Neural progenitor cell (in vitro differentiated cells): ENCODE measurements around the gene FOXJ3. TPM values are rescaled to one million over a fixed set of nuclear protein-coding genes. Genes with fewer than 3 reads are reported as not detected.

Experiments used
- DNase-seq: peaks from one replicate; pipeline ENCODE4 v3.0.0-alpha.2; 2016; ENCODE audit warnings: low spot score
- H2AFZ ChIP-seq: fragments of 200-600 bp; sonication (generic); replicated peaks from 2 replicates; pipeline ENCODE4 v1.6.1; 2016; ENCODE audit warnings: antibody characterized with exemption
- H3F3A ChIP-seq: fragments of 200-600 bp; sonication (generic); 2 replicates; pipeline ENCODE4 v1.6.1; 2016; ENCODE audit warnings: antibody characterized with exemption, low read depth
- H3K27ac ChIP-seq: fragments of 200-600 bp; sonication (generic); 2 replicates; pipeline ENCODE4 v1.5.1; 2016; ENCODE audit warnings: mild to moderate bottlenecking
- H3K27me3 ChIP-seq: fragments of 200-600 bp; sonication (generic); 2 replicates; pipeline ENCODE4 v1.6.1; 2016; ENCODE audit warnings: mild to moderate bottlenecking, moderate library complexity
- H3K36me3 ChIP-seq: fragments of 200-600 bp; sonication (generic); 2 replicates; pipeline ENCODE4 v1.5.1; 2016
- H3K4me1 ChIP-seq: fragments of 200-600 bp; sonication (generic); 2 replicates; pipeline ENCODE4 v1.6.1; 2016; ENCODE audit warnings: mixed run types
- H3K4me2 ChIP-seq: fragments of 200-600 bp; sonication (generic); 2 replicates; pipeline ENCODE4 v1.6.1; 2016
- H3K4me3 ChIP-seq: fragments of 200-600 bp; sonication (generic); 2 replicates; pipeline ENCODE4 v1.5.1; 2016
- H3K79me2 ChIP-seq: fragments of 200-600 bp; sonication (generic); 2 replicates; pipeline ENCODE4 v1.6.1; 2016; ENCODE audit warnings: low read depth
- H3K9ac ChIP-seq: fragments of 200-600 bp; sonication (generic); 2 replicates; pipeline ENCODE4 v1.6.1; 2016
- H3K9me3 ChIP-seq: fragments of 200-600 bp; sonication (generic); 2 replicates; pipeline ENCODE4 v1.5.1; 2016; ENCODE audit warnings: low read depth
- H4K20me1 ChIP-seq: fragments of 200-600 bp; sonication (generic); 2 replicates; pipeline ENCODE4 v1.6.1; 2016; ENCODE audit warnings: low read depth
- H3K27ac Mint-ChIP-seq: 3 replicates; pipeline ENCODE4 v1.8.0; 2021; ENCODE audit warnings: mixed read lengths
- H3K27me3 Mint-ChIP-seq: 2 replicates; pipeline ENCODE4 v1.8.0; 2022; ENCODE audit warnings: low read depth, mild to moderate bottlenecking, inconsistent platforms, moderate library complexity, mixed read lengths; ENCODE audit not compliant: insufficient read depth
- H3K36me3 Mint-ChIP-seq: 3 replicates; pipeline ENCODE4 v1.8.0; 2021; ENCODE audit warnings: mixed read lengths
- H3K4me1 Mint-ChIP-seq: 3 replicates; pipeline ENCODE4 v1.8.0; 2021; ENCODE audit warnings: mixed read lengths
- H3K4me3 Mint-ChIP-seq: 3 replicates; pipeline ENCODE4 v1.8.0; 2021; ENCODE audit warnings: mild to moderate bottlenecking, moderate library complexity, mixed read lengths
- H3K9me3 Mint-ChIP-seq: 3 replicates; pipeline ENCODE4 v1.8.0; 2020; ENCODE audit warnings: mixed read lengths
- EZH2 ChIP-seq: fragments of 200-600 bp; sonication (generic); IDR thresholded peaks from 2 replicates; pipeline ENCODE4 v1.6.1; 2017; ENCODE audit warnings: antibody characterized with exemption, mild to moderate bottlenecking, moderate library complexity
- EZH2phosphoT487 ChIP-seq: fragments of 200-600 bp; sonication (generic); IDR thresholded peaks from 2 replicates; pipeline ENCODE4 v1.6.1; 2017; ENCODE audit warnings: antibody characterized with exemption
- total RNA-seq: library from RNA; depleted of rRNA; stranded (reverse); fragments of >200 nt; gene quantifications from 2 replicates; pipeline ENCODE4 v1.2.3, GENCODE V29; 2015; ENCODE audit warnings: low replicate concordance
- TF ChIP-seq, protein P1 (sequence below): fragments of 200-600 bp; sonication (generic); IDR thresholded peaks from 2 replicates; pipeline ENCODE4 v1.5.1; 2017; ENCODE audit warnings: antibody characterized with exemption, mild to moderate bottlenecking

The FOXJ3 gene
- total RNA-seq, 1 donor from 2014 or later: 58.5 TPM

- Histone ChIP-seq H3K27ac (no peak overlapping the region), H3K79me2 (peaks cover 100% of the 10 kb centered on the region), H3K4me2 (no peak overlapping the region), H3K27me3 (no peaks in the 10 kb centered on the region), H3K36me3 (no peaks in the 10 kb centered on the region), H3K4me3 (no peak overlapping the region), H3K4me1 (no peaks in the 10 kb centered on the region), H4K20me1 (peaks cover 99% of the 10 kb centered on the region), H2AFZ (no peak overlapping the region), H3K9me3 (no peaks in the 10 kb centered on the region), H3K9ac (no peak overlapping the region), H3F3A (no peaks in the 10 kb centered on the region)
- no peak for TF ChIP-seq EZH2
- TF ChIP-seq EZH2phosphoT487: no peak
- TF ChIP-seq, protein P1, sequence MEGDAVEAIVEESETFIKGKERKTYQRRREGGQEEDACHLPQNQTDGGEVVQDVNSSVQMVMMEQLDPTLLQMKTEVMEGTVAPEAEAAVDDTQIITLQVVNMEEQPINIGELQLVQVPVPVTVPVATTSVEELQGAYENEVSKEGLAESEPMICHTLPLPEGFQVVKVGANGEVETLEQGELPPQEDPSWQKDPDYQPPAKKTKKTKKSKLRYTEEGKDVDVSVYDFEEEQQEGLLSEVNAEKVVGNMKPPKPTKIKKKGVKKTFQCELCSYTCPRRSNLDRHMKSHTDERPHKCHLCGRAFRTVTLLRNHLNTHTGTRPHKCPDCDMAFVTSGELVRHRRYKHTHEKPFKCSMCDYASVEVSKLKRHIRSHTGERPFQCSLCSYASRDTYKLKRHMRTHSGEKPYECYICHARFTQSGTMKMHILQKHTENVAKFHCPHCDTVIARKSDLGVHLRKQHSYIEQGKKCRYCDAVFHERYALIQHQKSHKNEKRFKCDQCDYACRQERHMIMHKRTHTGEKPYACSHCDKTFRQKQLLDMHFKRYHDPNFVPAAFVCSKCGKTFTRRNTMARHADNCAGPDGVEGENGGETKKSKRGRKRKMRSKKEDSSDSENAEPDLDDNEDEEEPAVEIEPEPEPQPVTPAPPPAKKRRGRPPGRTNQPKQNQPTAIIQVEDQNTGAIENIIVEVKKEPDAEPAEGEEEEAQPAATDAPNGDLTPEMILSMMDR: no peak
- DNase-seq: no peak
- Mint-ChIP-seq H3K4me1 (peaks cover 4% of the 10 kb centered on the region), H3K9me3 (no peaks in the 10 kb centered on the region), H3K27me3 (no peaks in the 10 kb centered on the region), H3K4me3 (no peak overlapping the region), H3K27ac (no peak overlapping the region), H3K36me3 (peaks cover 9% of the 10 kb centered on the region)
Observed at GRCh38 chr1:42320708-42321107, 14.3 kb downstream of the FOXJ3 start.

DNA sequence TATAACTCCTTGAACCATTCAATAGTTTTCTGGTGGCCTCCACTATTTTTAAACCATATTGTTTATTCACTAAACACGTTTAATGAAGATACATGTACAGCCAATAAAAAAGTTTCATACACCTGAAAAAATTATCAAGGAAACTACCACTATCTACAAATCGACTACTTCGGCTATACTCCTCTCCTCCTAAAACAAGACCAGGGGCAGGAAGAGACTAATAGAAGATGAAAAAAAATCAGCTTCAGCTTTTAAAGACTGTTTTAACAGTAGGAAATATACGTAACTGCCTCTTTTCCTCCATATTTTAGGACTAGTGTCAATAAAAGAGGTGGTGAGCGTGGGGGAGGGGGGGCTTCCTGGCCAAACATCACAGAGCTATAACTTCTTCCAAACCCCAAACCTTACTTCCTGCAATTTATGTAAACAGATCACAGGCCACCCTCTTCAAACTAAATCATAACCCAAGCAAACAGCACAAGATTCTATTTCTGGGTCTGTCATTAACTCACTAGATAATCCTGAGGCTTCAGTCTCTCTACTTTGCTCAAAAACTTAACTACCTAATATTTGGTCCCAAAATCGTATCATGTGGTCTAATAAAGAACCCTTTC lies 15.1 kb downstream of the FOXJ3 start:
- Mint-ChIP-seq H3K27me3 (no peaks in the 10 kb centered on the region), H3K4me3 (no peak overlapping the region), H3K4me1 (peaks cover 11% of the 10 kb centered on the region), H3K9me3 (no peaks in the 10 kb centered on the region), H3K27ac (no peak overlapping the region), H3K36me3 (peaks cover 9% of the 10 kb centered on the region)
- Histone ChIP-seq H3K9ac (no peak overlapping the region), H3K9me3 (no peaks in the 10 kb centered on the region), H3K36me3 (no peaks in the 10 kb centered on the region), H3K4me1 (no peaks in the 10 kb centered on the region), H3K27me3 (no peaks in the 10 kb centered on the region), H3K27ac (no peak overlapping the region), H3F3A (no peaks in the 10 kb centered on the region), H3K4me2 (no peak overlapping the region), H4K20me1 (peaks cover 99% of the 10 kb centered on the region), H3K79me2 (peaks cover 100% of the 10 kb centered on the region), H2AFZ (no peak overlapping the region), H3K4me3 (no peak overlapping the region)
- no peak for DNase-seq
- TF ChIP-seq, protein P1: no peak
- TF ChIP-seq EZH2 (no peak), EZH2phosphoT487 (no peak)

DNA sequence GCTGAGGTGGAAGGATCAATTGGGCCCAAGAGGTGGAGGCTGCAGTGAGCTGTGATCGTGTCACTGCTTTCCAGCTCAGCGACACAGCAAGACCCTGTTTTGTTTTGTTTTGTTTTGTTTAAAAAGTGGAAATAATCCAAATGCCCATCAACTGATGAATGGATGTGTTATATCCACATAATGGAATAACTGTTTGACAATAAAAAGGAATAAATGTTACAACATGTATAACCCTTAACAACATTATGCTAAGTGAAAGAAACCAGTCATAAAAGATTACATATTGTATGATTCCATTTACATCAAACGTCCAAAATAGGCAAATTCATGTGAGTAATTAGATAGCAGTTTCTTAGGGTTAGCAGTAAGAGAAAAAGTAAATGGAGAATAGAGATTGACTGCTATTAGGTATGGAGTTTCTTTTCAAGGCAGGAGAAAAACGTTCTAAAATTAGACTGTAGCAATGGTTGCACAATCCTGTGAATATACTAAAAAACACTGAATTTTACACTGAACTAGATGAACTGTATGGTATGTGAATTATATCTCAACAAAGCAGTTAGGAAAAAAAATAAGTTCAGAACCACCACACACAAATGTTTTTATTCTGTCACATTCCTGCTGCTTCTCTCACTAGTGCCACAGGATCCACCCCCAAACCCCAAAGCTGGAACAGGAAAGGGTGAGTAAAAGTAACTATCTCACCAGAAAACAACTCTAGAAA lies 15.7 kb downstream of the FOXJ3 start:
- H3K9me3 Mint-ChIP-seq: no peaks in the 10 kb centered on the region
- TF ChIP-seq EZH2 (no peak), EZH2phosphoT487 (no peak)
- TF ChIP-seq, protein P1: no peak
- H3K27me3 ChIP-seq: no peaks in the 10 kb centered on the region
- H3K36me3 ChIP-seq: no peaks in the 10 kb centered on the region
- H3K27ac ChIP-seq: no peak overlapping the region
- H3F3A ChIP-seq: no peaks in the 10 kb centered on the region
- H3K27me3 Mint-ChIP-seq: no peaks in the 10 kb centered on the region
- H3K36me3 Mint-ChIP-seq: peaks cover 9% of the 10 kb centered on the region
- peaks cover 18% of the 10 kb centered on the region for H3K4me1 Mint-ChIP-seq
- H3K4me3 ChIP-seq: no peak overlapping the region
- H3K9ac ChIP-seq: no peak overlapping the region
- no peak overlapping the region for H3K4me3 Mint-ChIP-seq
- no peaks in the 10 kb centered on the region for H3K9me3 ChIP-seq
- peaks cover 100% of the 10 kb centered on the region for H3K79me2 ChIP-seq
- H3K4me1 ChIP-seq: peaks cover 4% of the 10 kb centered on the region
- H2AFZ ChIP-seq: no peak overlapping the region
- H4K20me1 ChIP-seq: peaks cover 99% of the 10 kb centered on the region
- no peak overlapping the region for H3K4me2 ChIP-seq
- no peak for DNase-seq
- no peak overlapping the region for H3K27ac Mint-ChIP-seq
